IPS-NIHi11 (cell line): ENCODE results near the gene MIB2.
"Not testable (repeated sequence)": the region's sequence is repeated elsewhere in the genome, so short reads cannot be mapped to it uniquely, and the experiment has no call there.

ENCODE experiments used
- DNase-seq: peaks from one replicate; pipeline ENCODE4 v3.0.0; 2012; ENCODE audit warnings: mixed read lengths, low spot score

The MIB2 gene

DNA sequence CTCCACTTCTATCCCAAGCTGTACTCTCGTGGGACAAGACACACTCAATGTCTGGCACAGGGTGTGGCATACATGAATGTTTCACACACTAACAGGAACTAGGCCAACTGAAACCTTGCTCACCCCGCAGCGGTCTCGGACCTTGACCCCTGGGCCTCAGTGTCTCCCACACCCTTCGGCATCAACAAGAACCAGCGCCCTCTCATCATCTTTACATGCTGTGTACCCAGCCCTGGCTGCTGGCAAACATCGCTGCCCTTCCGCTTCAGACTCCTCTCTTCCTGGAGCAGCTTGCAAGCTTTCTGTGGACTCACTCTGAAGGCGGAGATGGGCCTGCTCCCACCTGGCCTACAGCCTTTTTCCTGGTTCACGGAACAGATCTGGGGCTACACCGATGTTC, 33.0 kb downstream of the MIB2 start:
- not testable (repeated sequence) for DNase-seq

DNA sequence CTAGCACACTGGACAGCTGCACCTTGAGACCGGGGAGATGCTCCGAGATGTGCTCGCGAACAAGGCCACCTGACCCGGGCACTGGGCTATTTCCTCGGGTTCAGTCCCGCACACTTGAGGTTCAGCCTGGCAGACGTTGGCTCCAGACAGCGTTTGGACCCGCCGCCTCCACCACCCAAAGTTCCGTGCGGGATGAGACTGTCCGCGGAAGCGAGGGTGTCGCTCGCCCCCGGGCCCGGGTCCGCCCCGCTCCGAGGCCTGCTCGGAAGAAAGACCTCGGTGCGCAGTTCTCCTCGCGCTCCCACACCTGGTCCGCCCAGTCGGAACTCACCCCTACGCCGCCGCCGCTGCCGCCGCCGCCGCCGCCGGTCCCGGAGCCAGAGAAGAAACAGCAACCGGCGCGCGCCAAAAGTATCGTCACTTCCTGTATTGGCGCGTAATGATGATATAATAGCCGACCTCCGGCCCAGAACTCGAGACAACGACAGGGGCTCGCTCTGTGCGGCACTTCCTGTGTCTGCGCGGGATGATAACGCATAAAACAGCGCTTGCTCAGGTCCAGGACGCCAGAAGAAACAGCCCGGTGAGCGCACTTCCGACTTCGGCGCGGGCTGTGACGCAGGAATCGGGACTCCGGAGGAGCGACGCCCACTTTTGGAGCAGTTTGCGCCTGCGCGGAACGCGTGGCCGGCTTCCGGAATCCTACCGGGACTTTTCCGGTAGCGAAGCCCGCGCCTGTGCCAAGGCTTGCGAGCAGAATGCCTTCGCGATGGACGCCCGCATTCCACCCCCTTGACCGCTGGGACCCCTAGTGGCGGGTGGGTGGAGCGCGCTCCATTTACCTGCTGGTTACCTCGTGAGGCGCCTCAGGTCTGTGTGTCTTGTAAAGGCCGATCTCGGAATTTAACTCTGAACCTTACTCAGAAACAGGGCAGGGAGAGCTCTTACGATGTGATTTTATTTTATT, 43.6 kb downstream of the MIB2 start, which contains the start of gene CDK11B:
TSS of gene CDK11B (minus strand) at position 422 of the 967 bp plus-strand sequence. CDS start 1,519 bp downstream, outside the sequence.
- DNase-seq, result peak; percentile 93

DNA sequence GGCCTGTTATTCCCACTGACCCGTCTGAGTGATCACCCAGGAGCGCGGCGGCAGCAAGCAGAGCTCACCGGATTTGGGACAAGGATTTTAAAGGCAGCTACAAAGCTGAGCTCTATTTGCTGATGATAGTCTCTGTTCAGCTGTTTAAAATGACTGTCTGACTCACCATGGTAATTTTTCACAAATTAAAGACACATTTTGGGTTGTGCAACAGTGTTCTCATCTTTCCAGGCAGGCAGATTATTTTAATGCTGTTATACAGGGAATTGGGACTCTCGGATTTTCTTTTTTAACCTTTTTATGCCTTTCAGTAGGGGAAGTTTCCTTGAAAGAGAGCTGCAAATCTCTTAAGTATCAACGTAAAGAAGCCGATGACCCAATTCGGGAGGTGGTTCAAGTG, 47.1 kb downstream of the MIB2 start:
- DNase-seq, result not testable (repeated sequence)

DNA sequence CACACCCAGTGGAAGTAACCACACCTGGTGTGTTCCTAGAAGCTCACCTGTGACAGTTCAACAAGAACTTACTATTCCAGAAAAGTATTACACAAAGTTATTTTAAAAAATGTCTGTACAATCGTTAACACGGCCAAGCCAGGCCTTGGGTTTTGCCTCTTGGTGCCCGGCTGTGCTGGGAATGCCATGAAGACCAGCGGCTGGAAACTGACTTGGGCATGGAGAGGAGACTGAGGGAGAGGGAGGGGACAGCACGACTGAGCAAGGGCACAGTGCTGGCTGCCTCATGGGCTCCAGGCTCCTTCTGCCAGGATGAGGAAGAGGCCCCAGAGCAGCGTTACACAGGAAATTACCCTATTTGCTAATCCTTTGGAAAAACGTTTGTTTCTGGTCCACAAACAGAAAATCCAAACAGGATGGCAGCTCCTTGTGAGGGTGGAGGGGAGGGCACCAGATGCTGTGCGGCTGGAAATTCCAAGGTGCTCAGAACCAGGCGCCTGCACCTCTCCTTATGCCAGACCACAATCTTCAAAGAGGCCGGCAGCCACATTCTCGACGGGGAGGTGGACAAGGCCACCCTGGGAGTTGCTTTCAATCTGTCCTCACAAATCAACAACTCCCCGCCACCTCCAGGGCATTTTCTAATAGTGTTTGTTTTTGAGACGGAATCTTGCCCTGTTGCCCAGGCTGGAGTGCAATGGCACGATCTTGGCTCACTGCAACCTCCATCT, 47.7 kb downstream of the MIB2 start:
- DNase-seq, result not testable (repeated sequence)

DNA sequence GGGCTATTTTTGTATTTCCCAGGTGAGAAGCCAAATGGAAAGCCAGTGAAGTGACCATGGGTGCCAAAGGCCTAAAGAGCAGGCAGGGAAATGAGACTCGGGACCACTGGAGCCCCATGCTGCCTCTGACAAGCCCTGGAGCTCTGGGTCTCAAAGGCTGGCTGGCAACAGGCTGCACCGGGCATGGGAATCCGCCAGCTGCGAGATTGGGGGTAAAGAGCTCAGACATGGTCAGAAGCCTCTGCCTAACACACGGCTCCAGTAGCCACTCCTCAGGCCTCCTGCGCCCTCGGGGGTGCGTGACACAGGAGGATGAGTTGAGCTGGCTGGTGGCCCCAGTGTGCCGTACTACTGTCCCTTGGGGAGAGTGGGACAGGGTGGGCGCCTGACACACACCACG, 49.0 kb downstream of the MIB2 start:
- DNase-seq, result not testable (repeated sequence)

DNA sequence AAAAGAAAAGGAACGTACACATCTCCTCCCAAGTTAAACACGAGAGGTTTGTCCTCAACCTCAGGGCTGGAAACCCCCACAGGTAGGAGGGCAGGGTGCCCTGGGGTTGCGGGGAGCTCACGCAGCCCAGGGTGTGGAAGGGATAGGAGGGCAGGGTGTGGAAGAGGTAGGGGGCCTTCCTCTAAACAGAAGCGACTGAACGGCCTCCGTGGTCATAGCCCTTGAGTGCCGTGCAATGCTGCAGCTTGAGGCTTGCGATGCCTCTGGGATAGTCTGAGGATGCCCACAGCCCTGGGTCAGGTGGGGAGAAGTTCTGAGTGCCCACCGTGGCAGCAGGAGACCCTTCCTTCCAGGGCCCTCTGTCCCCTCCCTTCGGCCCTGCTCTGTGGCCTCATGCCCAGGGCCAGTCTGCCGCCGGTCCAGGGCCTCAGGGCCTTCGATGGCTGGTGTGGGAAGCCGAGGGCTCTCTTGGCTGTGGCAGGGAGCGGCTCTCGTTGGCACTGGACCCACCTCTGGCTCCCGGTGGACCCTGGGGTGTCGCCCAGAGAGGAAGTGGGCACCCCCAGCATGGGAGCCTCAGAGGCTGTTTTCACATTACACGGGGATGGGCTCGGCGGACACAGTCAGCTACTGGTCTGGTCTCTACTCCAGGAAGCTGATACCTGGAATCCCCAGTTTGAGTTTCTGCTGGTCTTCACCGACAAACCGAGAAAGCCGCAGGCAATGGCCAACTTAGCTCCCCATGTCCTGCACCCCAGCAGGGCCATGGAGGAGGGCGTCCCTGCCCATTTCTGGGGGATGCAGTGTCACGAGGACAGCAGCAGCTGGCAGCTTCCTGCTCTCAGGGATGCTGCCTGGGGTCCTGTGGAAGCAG, 49.9 kb downstream of the MIB2 start:
- no peak for DNase-seq

DNA sequence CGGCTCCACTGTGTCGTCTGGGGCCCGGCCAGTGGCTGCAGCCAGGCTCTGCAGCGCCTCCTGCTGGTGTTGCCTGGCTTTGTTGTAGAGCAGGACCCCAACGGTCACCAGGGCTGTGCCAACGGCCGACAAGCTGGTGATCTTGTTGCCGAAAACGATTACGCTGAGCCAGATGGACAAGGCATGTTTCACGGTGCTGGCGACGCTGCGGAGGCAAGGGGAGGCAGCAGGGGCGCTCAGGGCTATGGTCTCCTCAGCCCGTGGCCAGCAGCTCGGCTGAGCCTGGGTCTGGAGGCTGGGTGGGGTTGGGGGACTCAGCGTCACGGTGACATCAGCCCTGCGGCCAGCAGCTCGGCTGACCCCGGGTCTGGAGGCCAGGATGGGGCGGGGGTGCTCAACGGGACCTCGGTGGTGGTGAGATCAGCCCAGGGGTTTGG, 50.5 kb downstream of the MIB2 start:
- peak; percentile 77 for DNase-seq

DNA sequence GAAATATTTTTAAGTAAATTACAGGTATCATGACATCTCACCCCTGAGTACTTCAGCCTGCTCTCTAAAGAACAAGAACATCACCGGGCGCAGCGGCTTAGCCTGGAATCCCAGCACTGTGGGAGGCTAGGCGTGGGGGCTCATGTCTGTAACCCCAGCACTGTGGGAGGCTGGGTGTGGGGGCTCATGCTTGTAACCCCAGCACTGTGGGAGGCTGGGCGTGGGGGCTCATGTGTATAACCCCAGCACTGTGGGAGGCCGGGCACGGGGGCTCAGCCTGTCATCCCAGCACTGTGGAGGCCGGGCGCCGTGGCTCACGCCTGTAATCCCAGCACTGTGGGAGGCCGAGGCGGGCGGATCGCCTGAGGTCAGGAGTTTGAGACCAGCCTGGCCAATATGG, 51.2 kb downstream of the MIB2 start:
- DNase-seq, result no peak

DNA sequence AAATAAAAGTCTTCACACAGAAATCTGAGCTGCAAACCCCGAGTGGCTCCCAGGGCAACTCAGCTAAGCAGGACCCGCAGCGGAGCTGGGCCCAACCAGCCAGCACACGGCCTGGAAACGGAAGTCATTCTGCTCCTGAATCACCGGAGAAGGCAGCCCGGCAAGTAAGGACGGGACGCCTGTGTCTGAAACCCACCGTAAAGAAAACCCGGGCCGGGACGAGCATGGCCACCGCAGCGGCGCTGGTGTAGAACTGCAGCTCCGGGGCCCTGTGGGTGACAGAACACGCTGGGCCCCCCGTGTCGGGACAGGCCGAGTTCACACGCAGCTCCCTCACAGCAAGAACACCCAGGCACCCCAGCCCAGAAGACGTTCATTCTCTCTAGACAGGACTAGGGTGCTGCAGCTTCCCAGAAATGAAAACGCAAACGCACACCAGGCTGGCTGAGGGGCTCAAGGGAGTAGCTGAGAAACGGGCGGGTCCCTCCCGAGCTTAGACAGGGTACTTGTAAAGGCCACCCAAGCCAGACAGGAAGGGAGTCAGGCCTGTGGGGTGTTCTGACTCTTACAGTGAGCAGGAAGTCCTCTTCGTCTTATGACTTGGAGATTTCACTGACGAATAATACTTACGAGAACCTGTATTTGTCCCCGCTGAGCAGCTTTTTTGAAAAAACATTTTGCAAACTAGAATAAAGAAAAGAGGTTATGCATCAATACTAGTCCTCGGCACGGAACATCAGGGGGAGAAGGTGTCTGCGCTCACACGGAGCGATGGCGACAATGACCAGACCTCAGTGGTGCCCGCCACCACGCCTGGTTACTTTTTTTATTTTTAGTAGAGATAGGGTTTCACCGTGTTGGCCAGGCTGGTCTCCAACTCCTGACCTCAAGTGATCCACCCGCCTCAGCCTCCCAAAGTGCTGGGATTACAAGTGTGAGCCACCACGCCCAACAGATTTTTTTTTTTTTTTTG, 54.5 kb downstream of the MIB2 start:
- no peak for DNase-seq

DNA sequence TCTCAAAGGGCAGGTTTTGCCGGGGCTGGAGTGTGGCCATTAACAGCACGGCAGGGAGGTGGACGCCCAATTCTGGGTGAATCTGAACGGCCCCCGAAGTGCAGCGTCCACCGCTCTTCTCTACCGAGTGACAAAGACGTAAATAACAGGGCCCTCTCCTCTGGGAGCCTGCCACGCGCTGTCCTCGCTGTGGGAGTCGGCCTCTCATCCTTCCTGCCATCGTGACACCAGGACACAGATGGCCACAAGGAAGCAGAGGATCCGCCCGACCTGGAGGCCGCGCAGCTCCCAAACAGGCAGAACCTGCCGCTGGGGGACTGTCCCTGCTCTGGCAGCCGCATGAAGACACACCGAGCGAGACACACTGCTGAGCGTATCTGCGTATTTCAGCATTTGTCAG, 55.6 kb downstream of the MIB2 start:
- DNase-seq, result no peak

DNA sequence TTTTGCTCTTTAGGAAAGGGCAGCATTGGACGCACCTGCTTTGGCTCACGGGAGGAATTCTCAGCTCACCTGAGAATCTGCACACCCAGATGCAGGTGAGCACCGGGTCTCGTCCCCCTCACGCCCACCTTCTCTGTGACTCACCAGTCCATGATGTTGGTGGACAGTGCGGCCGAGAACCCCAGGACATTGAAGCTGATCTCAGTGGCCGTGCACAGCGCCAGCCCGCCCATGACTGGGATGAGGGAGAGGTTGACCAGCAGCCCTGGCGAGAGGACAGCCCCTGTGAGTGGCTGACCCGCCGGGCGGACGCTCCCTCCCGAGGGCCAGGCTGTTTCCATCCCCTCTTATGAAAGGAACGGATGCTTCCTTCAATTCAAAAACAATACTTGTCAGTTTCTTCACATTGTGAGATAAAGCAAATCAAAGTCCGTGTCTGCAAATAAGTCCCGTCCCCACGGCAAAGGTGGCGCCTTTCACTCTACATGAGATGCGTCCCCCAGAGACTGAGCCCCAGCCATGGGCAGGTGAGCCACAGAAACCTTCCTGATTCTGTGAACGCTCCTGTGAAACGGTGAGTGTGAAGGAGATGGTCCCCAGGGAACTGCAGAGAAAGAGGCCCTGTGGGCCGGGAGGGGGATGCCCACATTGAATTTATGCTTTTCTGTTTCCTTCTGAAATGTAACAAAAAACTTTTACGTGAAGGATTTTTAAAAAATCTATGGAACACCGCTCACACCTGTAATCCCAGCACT, 56.2 kb downstream of the MIB2 start:
- no peak for DNase-seq

DNA sequence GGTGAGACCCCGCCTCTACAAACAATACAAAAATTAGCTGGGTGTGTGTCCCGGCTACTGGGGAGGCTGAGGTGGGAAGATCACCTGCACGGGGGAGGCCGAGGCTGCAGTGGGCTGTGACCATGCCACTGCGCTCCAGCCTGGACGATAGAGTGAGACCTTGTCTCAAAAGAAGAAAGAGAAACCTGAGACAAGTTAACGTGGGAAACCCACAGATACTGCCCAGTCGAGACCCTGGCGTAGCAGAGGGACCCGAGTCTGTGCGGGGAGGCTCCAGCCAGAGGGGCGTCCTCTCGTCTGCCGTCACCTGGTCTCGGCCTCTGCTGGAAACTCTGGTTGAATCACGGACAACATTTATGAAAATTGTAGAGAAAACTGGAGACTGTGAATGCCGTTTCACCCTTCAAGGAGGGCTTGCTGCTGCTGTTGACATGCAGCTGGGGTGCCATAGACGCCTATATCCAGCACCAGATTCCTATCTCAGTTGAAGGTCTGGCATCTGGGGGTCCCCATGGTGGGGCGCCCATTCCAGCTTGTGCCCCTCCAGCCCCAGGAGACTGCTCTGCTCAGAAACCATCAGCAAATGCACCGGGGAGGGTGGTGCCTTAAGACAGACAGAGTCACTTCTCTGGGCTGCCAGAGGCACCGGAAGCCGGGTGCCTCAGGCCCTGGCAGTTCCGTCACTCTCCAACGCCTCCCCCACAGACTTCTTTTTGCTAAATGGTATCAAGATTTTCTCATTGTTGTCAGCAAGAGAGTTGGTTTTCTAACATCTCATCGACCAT, 57.1 kb downstream of the MIB2 start:
- no peak for DNase-seq

DNA sequence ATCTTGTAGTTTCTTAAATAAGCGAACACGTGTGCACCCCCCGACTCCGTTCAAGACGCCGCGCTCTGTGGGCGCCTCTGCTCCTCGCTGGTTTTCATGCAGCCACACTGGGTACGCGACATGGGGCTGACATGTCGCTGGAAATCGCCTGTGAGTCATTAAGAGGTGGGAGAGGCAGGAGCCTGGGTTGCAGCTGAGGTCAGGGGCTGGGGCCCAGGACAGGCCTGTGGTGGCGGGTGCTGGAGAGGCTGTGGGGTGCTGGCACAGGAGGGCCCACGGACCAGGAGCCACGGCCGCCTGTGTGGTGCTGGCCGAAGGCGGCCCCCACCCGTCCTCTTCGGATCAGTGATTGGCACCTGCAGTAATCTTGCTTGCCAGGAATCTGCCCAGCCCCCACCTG, 59.5 kb downstream of the MIB2 start:
- not testable (repeated sequence) for DNase-seq

DNA sequence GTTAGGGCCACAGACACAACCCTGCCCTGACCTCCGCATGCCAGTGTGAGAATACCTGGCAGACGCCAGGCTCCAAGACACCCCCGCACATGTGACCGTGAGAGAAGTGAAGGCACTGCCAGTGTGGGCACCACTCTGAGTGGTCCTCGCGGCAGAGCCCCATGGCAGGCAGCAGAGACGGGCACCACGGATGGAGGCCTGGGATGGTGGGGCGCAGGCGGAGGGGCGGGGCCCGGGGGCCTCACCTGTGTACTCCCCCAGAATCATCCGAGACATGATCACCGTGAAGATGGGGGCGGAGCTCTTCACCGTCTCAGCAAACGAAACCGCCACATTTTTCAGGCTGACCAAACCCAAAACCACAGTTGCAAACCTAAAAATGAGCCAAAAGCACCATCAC, 59.9 kb downstream of the MIB2 start:
- DNase-seq, result not testable (repeated sequence)

DNA sequence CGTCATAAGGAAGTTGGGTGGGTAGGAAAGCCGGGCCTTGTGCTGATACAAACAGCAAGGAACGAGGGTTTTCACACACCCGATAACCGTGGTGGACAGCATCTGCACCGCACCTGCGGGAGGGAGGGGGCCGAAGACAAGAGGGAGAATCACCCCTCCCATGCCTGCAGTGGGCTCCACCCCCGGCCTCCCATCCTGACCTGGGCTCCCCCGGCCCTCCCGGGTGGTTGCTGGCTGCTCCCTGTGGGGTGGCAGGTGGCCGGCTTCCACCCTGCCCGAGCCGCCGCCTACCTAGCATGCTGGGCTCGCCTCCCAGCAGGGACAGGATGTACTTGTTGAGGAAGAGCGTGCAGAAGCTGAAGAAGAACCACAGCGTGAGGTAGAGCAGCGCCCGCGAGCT, 60.8 kb downstream of the MIB2 start:
- DNase-seq, result not testable (repeated sequence)

DNA sequence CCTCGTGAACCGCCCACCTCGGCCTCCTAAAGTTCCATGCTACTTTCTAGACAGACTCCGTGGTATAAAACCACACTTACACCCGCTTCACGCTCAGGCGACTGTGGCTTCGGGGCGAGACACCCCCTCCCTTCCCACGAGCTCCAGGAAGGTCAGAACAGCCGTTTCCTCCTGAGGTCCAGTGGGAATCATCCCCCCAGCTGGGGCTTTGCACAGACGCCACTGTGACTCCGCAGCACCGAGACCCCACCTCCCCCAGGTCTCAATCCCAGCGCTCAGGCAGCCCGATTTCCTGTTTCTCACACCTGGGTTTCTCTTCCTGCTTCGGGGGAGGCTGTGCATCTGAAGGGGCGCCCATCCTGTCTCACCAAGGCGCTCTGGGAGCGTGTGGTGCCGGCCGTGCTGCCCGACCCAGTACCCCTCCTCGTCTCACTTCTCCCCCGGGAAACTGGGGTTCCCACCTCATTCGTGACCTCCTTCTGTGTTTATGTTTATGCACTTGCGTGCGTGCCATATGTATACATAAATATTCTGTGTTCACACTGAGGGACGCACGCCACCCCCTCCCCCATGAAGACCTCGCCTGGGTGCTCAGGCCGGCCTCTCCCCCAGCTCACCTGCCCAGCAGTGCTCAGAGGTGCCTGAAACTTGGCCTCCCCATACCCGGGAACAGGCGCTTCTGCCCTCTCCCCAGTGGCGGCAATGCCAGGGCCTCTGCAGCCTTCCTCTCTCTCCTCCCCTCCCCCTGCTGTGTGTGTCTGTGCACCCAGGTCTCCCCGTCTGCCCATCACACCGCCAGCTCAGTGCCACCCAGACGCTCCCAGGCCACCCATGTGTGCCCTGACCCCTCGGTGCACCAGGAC, 62.6 kb downstream of the MIB2 start:
- DNase-seq, result no peak

DNA sequence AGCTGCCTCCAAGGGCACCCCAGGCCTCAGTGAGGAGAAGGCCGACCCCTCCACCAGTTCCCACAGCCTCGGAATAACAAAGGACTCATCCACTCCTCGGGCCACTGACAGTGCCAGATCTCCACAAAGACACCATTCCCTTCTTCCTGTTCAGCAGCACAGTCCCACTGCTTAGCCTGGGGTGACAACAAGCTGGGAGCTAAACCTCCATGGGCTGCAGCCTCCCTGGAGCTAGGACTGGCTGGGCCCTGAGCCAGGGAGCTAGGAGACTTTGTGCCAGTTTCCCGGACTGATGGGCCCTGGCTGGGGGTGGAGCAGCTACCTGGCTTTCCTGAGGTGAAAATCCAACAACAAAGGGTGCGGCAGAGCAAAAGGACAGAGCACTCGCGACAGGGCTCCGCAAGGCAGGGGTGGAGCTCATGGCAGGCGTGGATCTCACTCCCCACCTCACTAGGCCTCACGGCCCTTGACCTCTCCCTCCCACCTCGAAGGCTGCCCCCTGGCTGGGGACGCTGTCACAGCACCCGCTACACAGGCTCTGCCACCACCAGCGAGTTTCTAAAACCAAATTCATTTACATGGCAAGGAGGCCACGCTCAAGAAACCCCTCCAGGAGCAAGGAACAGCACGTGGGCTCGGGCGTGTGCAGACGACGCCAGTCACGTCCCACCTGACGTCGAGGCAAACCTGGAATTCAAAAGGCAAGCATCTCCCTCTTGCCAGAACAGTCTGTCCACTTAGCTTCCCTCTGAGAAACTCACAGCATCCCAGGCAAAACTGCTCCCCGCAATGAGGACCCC, 63.5 kb downstream of the MIB2 start:
- peak; percentile 82 for DNase-seq
